GM23338 (cell line): ENCODE results near the gene TRAF1. TPM values are rescaled to one million over a fixed set of nuclear protein-coding genes. Genes with fewer than 3 reads are reported as not detected.

Experiments
- ATAC-seq: fragments of 200-7000 bp; cut with Tn5 transposase; 3 replicates; pipeline ENCODE4 v1.9.1; 2020
- DNase-seq: peaks from one replicate; pipeline ENCODE4 v3.0.0-alpha.2; 2015; ENCODE audit warnings: low spot score
- H2AFZ ChIP-seq: fragments of 200-600 bp; sonication (generic); 2 replicates; pipeline ENCODE4 v1.8.0; 2016; ENCODE audit warnings: antibody characterized with exemption, mild to moderate bottlenecking, moderate library complexity
- H3F3A ChIP-seq: fragments of 200-600 bp; sonication (generic); replicated peaks from 2 replicates; pipeline ENCODE4 v1.8.0; 2017; ENCODE audit warnings: antibody characterized with exemption, mixed run types, low read depth
- H3K27ac ChIP-seq: fragments of 200-600 bp; sonication (generic); 2 replicates; pipeline ENCODE4 v1.6.1; 2016; ENCODE audit warnings: low read depth
- H3K27me3 ChIP-seq: fragments of 200-600 bp; sonication (generic); 2 replicates; pipeline ENCODE4 v1.8.0; 2016; ENCODE audit warnings: mild to moderate bottlenecking, mixed run types, moderate library complexity; ENCODE audit not compliant: insufficient read depth
- H3K36me3 ChIP-seq: fragments of 200-600 bp; sonication (generic); 2 replicates; pipeline ENCODE4 v1.8.0; 2016; ENCODE audit warnings: mild to moderate bottlenecking; ENCODE audit not compliant: insufficient read depth
- H3K4me1 ChIP-seq: fragments of 200-600 bp; sonication (generic); 2 replicates; pipeline ENCODE4 v1.8.0; 2016; ENCODE audit warnings: mild to moderate bottlenecking, moderate library complexity; ENCODE audit not compliant: insufficient read depth
- H3K4me2 ChIP-seq: fragments of 200-600 bp; sonication (generic); 2 replicates; pipeline ENCODE4 v1.7.1; 2017; ENCODE audit warnings: mixed run types
- H3K4me3 ChIP-seq: fragments of 200-600 bp; sonication (generic); 2 replicates; pipeline ENCODE4 v1.6.1; 2016; ENCODE audit warnings: mixed run types
- H3K79me2 ChIP-seq: fragments of 200-600 bp; sonication (generic); replicated peaks from 2 replicates; pipeline ENCODE4 v1.8.0; 2017; ENCODE audit warnings: mild to moderate bottlenecking; ENCODE audit not compliant: insufficient read depth
- H3K9me2 ChIP-seq: fragments of 200-600 bp; sonication (generic); 2 replicates; pipeline ENCODE4 v1.8.0; 2017; ENCODE audit not compliant: insufficient read depth
- H4K20me1 ChIP-seq: fragments of 200-600 bp; sonication (generic); replicated peaks from 2 replicates; pipeline ENCODE4 v1.8.0; 2017; ENCODE audit warnings: mild to moderate bottlenecking; ENCODE audit not compliant: insufficient read depth
- H3K27ac Mint-ChIP-seq: 2 replicates; pipeline ENCODE4 v1.8.0; 2020; ENCODE audit warnings: inconsistent platforms, mild to moderate bottlenecking, moderate library complexity, mixed read lengths
- H3K27me3 Mint-ChIP-seq: 3 replicates; pipeline ENCODE4 v1.8.0; 2022; ENCODE audit warnings: low read depth, mild to moderate bottlenecking, moderate library complexity, mixed read lengths, inconsistent platforms; ENCODE audit not compliant: insufficient read depth, poor library complexity
- H3K36me3 Mint-ChIP-seq: 3 replicates; pipeline ENCODE4 v1.8.0; 2021; ENCODE audit warnings: low read depth, mild to moderate bottlenecking, inconsistent platforms, moderate library complexity, mixed read lengths
- H3K4me1 Mint-ChIP-seq: 3 replicates; pipeline ENCODE4 v1.8.0; 2020; ENCODE audit warnings: mild to moderate bottlenecking, inconsistent platforms, mixed read lengths
- H3K4me3 Mint-ChIP-seq: 3 replicates; pipeline ENCODE4 v1.8.0; 2021; ENCODE audit warnings: moderate library complexity, mild to moderate bottlenecking, inconsistent platforms, mixed read lengths
- H3K9me3 Mint-ChIP-seq: 3 replicates; pipeline ENCODE4 v1.8.0; 2020; ENCODE audit warnings: moderate library complexity, mild to moderate bottlenecking, inconsistent platforms, mixed read lengths
- ETS1 ChIP-seq: IDR thresholded peaks from 2 replicates; pipeline ENCODE4 v1.6.1; 2016; ENCODE audit warnings: antibody characterized with exemption
- EZH2 ChIP-seq: fragments of 200-600 bp; sonication (generic); IDR thresholded peaks from one replicate; pipeline ENCODE4 v1.8.0; 2017; ENCODE audit warnings: antibody characterized with exemption, mild to moderate bottlenecking, low read depth; ENCODE audit not compliant: unreplicated experiment
- EZH2phosphoT487 ChIP-seq: fragments of 200-600 bp; sonication (generic); IDR thresholded peaks from one replicate; pipeline ENCODE4 v1.8.1; 2018; ENCODE audit warnings: antibody characterized with exemption; ENCODE audit not compliant: unreplicated experiment
- NANOG ChIP-seq: IDR thresholded peaks from 2 replicates; pipeline ENCODE4 v1.6.1; 2016; ENCODE audit warnings: antibody characterized with exemption, borderline replicate concordance
- STAT1 ChIP-seq: IDR thresholded peaks from one replicate; pipeline ENCODE4 v1.6.1; 2016; ENCODE audit warnings: antibody characterized with exemption; ENCODE audit not compliant: unreplicated experiment
- ZNF331 ChIP-seq: fragments of 250-450 bp; sonication (Bioruptor Pico); IDR thresholded peaks from 2 replicates; pipeline ENCODE4 v1.5.0; 2020; ENCODE audit warnings: low read depth, mild to moderate bottlenecking, moderate library complexity
- polyA plus RNA-seq: library from polyadenylated mRNA; unstranded; fragments of >200 nt; fragmentation: Nextera tagmentation; extraction: Ambion mirVana; gene quantifications from 2 replicates; pipeline ENCODE4 v1.2.1, GENCODE V29; 2016
- total RNA-seq: library from RNA; depleted of rRNA; stranded (reverse); fragments of >200 nt; shearing (Covaris generic); gene quantifications from 2 replicates; pipeline ENCODE4 v1.2.3, GENCODE V29; 2014
- TF ChIP-seq, protein P1 (sequence below): IDR thresholded peaks from one replicate; pipeline ENCODE4 v1.6.1; 2018; ENCODE audit warnings: antibody characterized with exemption; ENCODE audit not compliant: unreplicated experiment
- TF ChIP-seq, protein P2 (sequence below), 2 experiments: fragments of 200-600 bp in 1 of 2; sonication (generic) in 1 of 2; conservative IDR thresholded peaks; 2 replicates each; pipeline versions ENCODE4 v1.5.1 to v1.6.1; 2016 to 2017; ENCODE audit warnings: antibody characterized with exemption in 2 of 2, low read depth in 2 of 2, mild to moderate bottlenecking in 2 of 2, moderate library complexity in 1 of 2

TRAF1 gene
- total and polyA plus RNA-seq, 2 experiments from 2014 or later = 0.39 to 1.4 TPM

DNA sequence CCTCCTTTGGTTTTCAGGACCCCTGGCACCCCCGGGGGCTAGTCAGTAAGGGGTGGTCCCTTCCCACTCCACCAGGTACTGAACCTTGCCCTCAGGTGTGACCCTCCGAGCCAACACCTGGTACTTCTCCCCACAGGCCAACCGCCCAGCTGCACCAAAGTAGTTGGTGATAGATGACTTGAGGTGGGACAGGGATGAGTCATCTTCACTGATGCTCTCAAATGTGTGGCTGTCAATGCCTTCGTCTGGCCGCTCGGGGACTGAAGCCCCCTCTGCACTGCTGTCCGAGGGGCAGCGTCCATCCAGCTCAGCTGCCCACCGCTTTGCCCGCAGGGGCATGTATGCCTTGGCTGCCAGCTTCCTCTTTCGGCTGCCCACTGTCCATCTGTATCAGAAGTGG is 68.7 kb downstream of the TRAF1 start (continued):
- TF ChIP-seq, protein P1, sequence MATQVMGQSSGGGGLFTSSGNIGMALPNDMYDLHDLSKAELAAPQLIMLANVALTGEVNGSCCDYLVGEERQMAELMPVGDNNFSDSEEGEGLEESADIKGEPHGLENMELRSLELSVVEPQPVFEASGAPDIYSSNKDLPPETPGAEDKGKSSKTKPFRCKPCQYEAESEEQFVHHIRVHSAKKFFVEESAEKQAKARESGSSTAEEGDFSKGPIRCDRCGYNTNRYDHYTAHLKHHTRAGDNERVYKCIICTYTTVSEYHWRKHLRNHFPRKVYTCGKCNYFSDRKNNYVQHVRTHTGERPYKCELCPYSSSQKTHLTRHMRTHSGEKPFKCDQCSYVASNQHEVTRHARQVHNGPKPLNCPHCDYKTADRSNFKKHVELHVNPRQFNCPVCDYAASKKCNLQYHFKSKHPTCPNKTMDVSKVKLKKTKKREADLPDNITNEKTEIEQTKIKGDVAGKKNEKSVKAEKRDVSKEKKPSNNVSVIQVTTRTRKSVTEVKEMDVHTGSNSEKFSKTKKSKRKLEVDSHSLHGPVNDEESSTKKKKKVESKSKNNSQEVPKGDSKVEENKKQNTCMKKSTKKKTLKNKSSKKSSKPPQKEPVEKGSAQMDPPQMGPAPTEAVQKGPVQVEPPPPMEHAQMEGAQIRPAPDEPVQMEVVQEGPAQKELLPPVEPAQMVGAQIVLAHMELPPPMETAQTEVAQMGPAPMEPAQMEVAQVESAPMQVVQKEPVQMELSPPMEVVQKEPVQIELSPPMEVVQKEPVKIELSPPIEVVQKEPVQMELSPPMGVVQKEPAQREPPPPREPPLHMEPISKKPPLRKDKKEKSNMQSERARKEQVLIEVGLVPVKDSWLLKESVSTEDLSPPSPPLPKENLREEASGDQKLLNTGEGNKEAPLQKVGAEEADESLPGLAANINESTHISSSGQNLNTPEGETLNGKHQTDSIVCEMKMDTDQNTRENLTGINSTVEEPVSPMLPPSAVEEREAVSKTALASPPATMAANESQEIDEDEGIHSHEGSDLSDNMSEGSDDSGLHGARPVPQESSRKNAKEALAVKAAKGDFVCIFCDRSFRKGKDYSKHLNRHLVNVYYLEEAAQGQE = no peak
- TF ChIP-seq, protein P2, sequence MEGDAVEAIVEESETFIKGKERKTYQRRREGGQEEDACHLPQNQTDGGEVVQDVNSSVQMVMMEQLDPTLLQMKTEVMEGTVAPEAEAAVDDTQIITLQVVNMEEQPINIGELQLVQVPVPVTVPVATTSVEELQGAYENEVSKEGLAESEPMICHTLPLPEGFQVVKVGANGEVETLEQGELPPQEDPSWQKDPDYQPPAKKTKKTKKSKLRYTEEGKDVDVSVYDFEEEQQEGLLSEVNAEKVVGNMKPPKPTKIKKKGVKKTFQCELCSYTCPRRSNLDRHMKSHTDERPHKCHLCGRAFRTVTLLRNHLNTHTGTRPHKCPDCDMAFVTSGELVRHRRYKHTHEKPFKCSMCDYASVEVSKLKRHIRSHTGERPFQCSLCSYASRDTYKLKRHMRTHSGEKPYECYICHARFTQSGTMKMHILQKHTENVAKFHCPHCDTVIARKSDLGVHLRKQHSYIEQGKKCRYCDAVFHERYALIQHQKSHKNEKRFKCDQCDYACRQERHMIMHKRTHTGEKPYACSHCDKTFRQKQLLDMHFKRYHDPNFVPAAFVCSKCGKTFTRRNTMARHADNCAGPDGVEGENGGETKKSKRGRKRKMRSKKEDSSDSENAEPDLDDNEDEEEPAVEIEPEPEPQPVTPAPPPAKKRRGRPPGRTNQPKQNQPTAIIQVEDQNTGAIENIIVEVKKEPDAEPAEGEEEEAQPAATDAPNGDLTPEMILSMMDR (conservative IDR thresholded peaks at IDR 0.05; ENCODE audit: low read depth in 2 of 2) = no peak
- TF ChIP-seq ZNF331 (CRISPR knock-in tag) (no peak), EZH2phosphoT487 (no peak), STAT1 (no peak), NANOG (no peak), EZH2 (no peak)

GRCh38 chr9:120857481-120857880 is 69.1 kb downstream of the TRAF1 start:
- Histone ChIP-seq H2AFZ (no peak overlapping the region), H4K20me1 (no peaks in the 10 kb centered on the region), H3K27me3 (no peaks in the 10 kb centered on the region), H3F3A (no peaks in the 10 kb centered on the region), H3K9me2 (no peaks in the 10 kb centered on the region), H3K4me3 (no peak overlapping the region), H3K27ac (no peak overlapping the region), H3K36me3 (no peaks in the 10 kb centered on the region), H3K4me1 (peaks cover 5% of the 10 kb centered on the region; the same call in 1 of the 2 replicates), H3K4me2 (no peak overlapping the region), H3K79me2 (no peaks in the 10 kb centered on the region)
- ATAC-seq (no peak), DNase-seq (no peak)
- Mint-ChIP-seq H3K36me3 (peaks cover 9% of the 10 kb centered on the region), H3K27ac (peak overlapping the region; percentile 75; the same call in 1 of the 2 replicates), H3K4me3 (no peak overlapping the region), H3K27me3 (peaks cover 8% of the 10 kb centered on the region), H3K4me1 (peaks cover 8% of the 10 kb centered on the region), H3K9me3 (no peaks in the 10 kb centered on the region)
- TF ChIP-seq ETS1 (no peak), NANOG (no peak), ZNF331 (CRISPR knock-in tag) (no peak), EZH2phosphoT487 (no peak)
